HG03571 (cell line): ENCODE data around the gene SF3B6.
A peak's percentile ranks its signal among the peaks of the same experiment; 100 is the strongest.
"Not testable (repeated sequence)": the region's sequence is repeated elsewhere in the genome, so short reads cannot be mapped to it uniquely, and the experiment has no call there.

Experiments
- ATAC-seq: cut with Tn5 transposase; IDR thresholded peaks from one replicate; pipeline ENCODE4 v1.9.1; 2021; ENCODE audit not compliant: unreplicated experiment

The SF3B6 gene

DNA sequence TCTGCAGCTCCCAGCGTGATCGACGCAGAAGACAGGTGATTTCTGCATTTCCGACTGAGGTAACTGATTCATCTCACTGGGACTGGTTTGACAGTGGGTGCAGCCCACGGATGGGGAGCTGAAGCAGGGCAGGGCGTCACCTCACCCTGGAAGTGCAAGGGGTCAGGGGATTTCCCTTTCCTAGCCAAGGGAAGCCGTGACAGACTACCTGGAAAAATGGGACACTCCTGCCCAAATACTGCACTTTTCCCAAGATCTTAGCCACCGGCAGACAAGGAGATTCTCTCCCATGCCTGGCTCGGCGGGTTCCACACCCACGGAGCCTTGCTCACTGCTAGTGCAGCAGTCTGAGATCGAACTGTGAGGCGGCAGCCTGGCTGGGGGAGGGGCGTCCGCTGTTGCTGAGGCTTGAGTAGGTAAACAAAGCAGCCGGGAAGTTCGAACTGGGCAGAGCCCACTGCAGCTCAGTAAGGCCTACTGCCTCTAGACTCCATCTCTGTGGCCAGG lies 19.1 kb upstream of the SF3B6 start:
- not testable (repeated sequence) for ATAC-seq

DNA sequence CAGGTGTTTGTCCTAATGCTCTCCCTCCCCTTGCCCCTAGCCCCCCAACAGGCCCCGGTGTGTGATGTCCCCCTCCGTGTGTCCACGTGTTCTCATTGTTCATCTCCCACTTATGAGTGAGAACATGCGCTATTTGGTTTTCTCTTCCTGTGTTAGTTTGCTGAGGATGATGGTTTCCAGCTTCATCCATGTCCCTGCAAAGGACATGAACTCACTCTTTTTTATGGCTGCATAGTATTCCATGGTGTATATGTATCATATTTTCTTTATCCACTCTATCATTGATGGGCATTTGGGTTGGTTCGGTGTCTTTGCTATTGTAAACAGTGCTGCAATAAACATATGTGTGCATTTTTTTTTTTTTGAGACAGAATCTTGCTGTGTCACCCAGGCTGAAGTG lies 17.1 kb upstream of the SF3B6 start:
- not testable (repeated sequence) for ATAC-seq

DNA sequence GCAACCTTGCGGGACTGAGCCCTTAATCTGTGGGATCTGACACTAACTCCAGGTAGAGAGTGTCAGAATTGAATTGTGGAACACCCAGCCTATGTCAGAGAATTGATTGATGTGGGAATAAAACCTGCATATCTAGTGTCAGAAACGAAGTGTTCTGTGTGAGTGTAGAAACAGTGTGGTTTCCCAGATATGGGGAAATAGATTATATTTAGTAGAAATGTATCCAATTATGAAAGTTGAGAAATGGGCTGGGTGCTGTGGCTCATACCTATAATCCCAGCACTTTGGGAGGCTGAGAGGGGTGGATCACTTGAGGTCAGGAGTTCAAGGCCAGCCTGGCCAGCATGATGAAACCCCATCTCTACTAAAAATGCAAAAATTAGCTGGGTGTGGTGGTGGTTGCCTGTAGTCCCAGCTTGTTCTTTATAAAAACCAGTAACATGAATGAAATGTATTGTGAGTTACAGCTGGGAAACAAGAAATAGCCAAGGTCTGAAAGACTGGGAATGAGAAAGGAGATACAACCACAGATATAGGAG lies 12.8 kb upstream of the SF3B6 start:
- no peak for ATAC-seq

DNA sequence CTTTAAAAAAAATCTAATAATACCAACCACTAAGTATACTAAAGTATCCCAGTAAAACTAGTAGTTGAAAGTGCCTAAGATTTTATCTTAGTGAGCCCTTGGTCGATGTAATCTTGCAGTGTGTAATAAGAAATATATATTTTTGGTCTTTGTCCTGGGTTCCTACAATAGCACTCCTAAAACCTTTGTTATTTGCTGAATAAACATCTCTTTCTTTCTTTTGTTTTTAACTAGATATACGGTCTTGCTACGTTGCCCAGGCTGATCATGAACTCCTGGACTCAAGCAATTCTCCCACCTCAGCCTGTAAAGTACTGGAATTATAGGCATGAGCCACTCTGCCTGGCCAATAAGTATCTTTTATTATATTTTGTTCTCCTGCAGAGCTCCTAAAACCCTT lies 10.9 kb upstream of the SF3B6 start:
- no peak for ATAC-seq

DNA sequence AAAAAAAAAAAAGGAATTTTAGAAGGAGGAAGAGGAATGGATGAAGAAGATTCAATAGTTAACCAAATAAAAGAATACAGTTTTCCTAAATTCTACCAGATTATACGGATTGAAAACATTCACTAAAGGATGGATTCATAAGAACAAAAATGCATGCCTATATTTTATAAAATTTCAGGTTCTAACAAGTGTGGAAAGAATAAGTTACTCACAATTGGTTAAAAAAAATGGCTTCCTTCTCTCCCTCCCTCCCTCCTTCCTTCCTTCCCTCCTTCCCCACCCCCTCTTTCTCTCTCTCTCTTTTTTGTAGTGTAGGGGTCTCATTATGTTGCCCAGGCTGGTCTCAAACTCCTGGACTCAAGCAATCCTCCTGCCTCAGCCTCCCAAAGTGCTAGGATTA lies 10.1 kb upstream of the SF3B6 start:
- no peak for ATAC-seq

DNA sequence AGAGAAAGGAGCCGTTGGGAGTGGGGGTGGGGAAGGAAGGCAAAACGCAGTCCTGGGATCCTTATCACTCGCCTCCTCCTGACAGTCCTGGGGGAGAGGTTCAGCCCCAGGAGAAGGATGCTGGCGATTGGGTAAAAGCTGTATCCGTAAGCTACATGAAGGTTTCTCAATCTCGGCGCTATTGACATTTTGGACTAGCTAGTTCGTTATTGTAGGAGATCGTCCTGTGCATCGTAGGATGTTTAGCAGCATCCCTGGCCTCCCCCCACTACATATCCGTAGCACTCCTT lies 9.0 kb upstream of the SF3B6 start:
- ATAC-seq: no peak

DNA sequence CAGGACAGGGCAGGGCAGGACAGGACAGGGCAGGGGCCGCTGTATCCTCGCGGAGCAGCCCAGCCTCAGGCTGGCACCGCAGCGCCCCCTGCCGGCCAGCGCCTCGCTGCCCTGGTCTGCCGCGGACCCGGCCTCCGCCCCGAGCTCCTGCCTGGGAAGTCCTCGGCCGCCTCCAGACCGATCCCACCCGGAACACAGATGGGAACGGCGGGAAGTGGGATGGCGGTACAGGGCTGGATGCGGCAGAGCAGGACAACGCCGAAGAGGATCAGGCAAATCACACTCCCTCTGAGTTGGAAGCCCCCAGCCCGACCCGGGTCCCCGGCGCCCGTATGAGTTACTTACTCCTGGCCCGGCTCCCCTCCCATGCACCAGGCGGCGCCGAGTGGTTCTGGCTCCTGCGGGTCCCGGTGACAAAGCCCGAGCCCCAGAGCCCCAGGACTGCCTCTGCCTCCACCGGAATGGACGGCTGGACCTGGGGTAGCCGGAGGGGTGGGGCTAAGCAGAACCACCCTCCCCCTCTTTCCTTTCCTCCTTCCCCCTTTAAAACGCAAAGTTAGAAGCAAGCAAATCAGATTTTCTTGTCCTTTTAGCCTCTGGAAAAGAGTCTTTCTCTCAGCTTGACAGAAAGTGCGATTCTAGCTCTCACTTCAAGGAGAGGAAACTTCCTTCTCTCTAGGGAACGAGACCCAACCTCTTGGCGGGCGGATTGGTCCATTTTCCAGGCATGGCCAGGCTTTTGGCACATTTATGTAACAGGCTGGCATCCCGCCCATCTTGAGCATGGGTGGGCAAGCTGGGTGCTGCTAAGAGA lies 8.5 kb upstream of the SF3B6 start, which contains the start of gene TP53I3:
Gene TP53I3, minus strand, starts transcription at position 449 of the 814 bp plus-strand sequence. CDS start 508 bp downstream, outside the sequence.
- ATAC-seq: peak; percentile 77

DNA sequence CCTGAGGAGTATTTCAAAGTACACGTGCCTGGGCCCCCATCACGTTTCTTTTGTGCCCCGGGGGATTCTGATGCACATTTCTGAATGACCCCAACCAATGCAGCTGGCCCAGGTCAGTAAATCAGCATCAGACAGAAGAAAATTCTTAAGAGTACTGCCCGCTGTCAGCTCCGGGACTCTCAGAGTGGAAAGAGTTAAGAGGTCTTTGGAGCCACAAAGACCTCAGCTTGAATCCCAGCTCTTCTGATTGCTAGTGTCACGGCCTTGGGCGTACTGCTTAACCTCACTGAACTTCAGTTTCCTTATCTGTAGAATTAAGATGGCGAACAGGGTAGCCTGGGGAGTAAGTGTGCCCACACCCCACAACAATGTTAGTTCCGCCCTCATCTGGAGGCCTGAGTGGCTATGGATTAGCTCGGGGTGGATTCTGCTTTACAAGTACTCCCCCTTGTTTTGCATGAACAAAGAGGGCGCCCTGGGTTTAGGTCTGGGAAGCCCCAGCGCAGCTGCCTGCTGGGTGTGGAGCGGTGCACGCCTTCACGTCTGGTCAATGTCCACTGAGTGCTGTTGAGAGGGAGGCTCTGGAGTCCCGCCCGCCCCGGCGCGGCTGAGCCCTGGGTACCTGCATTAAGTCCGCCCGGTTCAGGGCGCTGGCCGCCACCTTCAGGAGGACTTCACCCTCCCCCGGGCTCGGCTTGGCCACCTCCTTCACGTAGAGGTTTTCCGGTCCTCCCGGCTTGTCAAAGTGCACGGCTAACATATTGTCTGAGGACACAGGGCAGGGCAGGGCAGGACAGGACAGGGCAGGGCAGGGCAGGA lies 7.7 kb upstream of the SF3B6 start:
- peak; percentile 70 for ATAC-seq

DNA sequence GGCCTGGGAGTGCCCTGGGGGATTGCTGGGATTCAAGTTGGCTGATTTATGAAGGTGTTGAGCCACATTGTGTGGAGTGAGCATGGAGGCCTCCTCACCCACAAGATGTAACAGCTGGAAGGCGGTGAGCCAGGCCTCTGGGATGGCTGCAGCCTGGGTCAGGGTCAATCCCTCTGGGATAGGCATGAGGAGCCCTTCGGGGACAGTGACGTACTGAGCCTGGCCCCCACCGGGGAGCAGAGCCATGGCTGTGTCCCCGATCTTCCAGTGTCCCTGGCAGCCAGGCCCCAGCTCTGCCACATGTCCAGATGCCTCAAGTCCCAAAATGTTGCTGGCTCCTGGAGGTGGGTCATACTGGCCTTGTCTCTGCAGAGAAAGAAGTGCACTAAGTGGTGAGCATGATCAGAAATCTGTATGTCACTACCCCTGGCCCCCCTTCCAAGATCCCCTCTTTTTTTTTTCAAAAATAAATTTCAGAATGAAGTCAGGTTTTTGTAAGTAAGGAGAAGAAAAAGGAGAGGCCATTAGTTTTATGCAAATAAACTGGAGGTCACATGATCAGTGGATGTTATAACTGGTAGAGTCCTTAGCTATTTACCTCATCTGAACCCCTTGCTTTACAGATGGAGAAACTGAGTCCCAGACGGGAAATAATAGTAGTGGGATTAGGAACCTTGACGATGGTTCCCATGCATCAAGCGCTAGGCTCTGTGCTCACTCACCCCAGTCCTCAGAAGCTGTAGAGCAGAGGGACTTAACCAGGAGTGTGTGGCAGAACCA lies 6.9 kb upstream of the SF3B6 start:
- ATAC-seq: no peak

DNA sequence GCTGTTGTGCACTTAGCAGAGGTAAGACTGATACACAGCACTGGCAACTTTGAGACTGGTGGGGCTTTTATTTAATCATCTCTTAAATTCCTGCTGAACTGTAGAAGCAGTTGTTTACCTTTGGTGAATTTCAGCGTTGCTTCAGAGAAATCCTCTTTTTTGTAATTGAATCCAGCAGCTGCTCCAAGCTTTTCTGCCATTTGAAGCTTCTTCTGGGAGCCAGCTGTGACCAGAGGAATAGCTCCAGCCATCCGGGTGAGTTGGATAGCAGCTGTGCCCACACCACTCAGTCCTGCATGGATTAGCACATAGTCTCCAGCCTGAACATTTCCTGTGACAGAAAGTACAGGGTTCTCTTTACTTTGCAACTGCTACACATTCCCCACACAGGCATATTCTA lies 4.6 kb upstream of the SF3B6 start:
- no peak for ATAC-seq

DNA sequence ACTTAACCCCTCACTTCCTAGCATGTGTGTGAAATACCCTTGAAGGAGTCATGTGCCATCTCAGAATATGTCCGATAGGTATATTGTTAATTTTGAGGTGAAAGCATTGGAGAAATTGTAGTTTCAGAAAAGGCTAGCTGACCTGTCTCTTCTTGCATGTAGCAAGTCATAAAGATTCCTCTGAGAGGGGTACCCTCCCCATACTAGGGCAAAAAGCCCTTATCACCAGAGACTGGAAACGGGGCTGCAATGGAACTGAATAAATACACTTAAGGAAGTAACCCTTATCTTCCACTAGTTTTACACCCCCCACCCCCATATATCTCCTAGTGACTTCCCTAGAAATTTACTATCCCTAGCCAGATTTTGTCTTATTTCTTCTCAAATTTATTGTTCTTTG lies 1.8 kb upstream of the SF3B6 start:
- ATAC-seq: no peak

DNA sequence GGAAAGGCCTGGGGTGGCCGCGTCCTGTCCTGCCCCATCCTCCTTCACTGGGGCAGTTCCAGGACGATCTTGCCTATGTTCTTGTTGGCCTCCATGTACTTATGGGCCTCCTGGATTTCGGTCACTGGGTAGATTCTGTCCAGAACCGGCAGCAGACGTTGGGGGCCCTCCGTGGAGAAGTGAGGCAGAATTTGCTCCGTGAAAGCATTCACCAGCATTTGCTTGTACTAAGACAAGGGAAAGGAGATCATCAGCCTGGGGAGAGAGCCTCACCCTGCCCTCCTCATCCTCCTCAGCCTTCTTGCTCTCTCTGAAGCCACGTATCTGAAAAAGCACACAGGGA lies 1.4 kb upstream of the SF3B6 start:
- ATAC-seq: no peak

DNA sequence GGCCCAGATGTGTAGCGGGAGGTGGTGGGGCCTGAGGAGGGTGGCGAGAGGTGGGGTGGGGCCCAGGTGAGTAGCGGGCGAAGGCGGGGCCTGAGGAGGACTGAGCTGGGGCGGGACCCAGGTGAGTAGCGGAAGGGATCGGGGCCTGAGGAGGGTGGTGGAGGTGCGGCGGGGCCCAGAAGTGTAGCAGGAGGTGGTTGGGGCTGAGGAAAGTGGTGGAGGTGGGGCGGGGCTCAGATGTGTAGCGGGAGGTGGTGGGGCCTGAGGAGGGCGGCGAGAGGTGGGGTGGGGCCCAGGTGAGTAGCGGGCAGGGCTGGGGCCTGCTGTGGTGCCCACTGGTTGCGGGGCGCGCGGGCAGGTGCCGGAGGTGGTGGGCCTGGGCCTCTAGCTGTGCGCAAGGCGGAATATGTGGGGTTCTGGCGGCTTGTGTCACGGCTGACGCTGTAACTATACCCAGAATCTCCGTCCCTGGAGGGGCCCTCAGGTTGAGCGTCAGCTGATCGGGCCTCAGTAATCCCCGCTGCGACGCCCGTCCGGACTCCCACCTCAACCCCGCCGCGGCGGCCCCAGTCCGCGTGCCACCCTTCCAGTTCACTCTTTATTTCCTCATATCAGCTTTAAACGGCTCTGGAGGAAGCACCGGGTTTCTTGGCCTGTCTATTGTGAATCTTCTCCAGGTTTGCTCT lies 866 bp upstream of the SF3B6 start:
- peak; percentile 6 for ATAC-seq

DNA sequence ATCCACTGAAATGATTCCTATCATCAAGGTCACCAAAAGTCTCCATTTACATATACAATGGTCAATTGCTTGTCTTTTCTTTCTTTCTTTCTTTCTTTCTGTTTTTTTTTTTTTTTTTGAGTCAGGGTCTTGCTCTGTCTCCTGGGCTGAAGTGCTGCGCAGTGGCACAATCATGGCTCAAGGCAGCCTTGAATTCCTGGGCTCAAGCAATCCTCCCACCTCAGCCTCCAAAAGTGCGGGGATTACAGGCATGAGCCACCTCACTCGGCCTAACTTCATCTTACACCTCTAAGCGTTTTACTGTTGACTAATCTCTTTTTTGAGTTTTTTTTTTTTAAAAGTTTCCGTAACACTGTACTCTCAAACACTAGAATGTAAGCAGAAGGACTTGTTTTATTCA lies 867 bp downstream of the SF3B6 start:
- ATAC-seq: no peak

DNA sequence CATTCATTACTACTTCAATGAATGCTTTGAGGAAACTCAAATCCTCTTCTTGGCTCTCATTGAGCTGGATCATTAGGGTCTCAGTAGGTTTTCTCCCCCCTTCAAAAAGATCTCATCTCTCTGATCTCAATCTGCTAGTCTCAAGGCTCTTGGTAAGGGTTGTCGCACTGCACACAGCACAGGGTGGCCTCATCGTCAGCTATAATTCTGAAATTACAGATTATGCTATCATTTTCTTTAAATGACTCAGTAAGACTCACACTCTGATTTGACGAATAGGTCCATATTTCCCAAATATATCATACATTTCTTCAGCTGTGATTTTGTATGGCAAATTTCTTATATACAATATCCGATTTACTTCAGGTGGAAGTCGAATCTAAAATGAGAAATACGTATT lies 2.3 kb downstream of the SF3B6 start:
- no peak for ATAC-seq

DNA sequence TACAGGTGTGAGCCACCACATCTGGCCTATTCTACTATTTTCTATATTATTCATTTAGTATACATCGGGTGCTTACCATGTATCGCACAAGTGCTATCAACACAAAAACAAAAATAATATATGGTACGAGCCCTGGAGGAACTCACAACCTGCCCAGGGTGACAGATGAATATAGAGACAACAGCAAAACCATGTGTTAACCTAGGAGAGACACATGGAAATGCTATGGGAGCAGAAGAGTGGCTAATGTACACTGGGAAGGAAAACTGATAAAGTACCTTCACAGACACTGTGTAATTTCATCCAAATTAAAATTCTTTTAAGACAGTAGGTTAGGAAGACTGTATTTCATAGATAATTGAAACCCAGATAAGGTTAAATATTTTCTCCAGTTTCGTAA lies 3.9 kb downstream of the SF3B6 start:
- ATAC-seq: no peak

DNA sequence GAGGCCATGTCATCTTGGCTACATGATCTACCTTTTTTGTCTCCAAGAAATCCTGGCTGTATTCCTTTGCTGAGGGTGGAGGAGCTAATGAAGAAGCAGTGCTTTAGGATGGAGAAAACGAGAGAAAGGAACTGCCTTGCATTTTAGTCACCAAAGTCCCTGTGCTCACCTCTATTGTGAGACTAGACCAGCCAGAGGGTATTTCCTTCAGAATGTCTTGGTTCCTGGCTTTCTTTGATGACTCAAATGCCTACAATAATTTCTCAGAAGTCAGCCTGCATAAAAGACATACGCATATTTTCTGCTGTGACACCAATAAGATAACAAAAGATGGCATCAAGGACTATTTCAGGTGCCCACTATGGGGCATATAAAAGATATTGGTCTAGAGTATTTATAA lies 10.8 kb downstream of the SF3B6 start:
- no peak for ATAC-seq

DNA sequence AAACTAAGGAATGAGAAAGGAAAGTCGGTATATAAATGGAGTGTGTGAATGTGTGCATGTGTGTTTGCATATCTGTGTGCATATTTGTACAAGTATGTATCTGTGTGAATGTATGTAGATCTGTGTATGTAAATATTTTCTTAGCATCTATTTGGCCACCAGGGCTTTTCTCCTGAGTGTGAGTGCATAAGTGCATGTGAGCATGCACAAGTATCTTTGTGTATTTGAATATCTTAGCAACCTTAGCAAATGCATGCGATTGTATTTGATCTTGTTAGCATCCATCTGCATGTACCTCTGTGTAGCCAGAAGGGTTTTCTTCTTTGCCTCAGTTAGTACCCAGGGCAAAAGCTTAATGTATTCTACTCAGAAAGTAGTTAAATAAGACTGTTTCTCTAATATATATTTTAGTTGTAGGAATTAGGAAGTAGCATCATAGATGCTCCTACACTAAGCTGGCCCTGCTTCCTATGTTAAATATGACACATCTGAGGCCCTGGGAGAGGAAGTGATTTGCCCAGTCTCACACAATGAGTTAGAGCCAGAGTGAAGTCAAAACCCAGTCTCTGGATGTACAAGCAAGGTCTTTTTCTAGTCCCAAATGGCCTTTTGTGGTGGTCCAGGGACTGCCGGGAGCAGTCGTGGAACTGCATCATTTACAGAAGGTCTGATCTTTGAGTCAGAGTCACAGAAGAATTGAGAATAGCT lies 17.4 kb downstream of the SF3B6 start:
- ATAC-seq: no peak

DNA sequence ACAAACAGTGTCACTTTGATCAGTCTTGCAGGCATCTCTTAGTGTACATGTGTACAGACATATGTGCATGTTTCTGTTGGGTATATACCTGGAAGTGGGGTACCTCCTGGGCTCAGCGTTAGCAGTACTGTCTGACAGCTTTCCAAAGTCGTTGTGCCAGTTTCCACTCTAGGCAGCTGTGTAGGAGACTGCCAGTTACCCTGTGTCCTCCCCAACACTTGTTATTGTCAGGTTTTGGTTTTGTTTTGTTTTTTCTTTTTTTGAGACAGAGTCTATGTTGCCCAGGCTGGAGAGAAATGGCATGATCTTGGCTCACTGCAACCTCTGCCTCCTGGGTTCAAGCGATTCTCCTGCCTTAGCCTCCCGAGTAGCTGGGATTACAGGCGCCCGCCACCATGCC lies 20.4 kb downstream of the SF3B6 start:
- ATAC-seq: no peak

DNA sequence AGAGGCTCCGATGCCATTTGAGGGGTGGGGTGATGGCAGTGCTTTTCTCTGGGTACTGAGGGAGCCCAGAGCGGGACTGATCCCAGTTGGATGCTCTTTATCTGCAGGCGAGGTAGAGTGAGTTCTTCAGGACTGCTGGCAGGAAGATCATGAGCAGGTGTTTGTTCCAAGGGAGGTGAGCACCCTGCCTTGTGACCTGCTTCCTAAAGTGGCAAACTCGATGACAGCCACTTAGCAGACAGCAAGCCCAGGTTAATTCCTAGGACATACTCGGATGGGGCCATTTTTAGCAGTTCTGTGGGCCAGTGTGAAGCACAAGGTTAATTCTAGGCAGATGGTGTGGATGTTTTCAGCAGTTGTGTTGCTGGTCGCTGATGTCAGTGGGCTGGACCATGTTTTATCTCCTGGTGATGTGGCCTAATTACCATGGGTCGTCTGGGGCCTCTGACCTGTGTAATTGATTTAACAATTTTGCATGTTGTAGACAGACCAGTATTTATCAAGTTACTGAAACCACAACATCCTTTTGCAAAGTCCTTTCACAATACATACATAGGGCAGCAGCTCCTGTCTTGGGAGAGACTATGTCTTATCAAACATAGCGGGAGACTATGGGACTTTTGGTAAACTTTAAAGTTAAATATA lies 21.6 kb downstream of the SF3B6 start:
- no peak for ATAC-seq
